Stromal cell of bone marrow (primary cell): ENCODE measurements around the gene MDM2.
"Not testable (repeated sequence)": the region's sequence is repeated elsewhere in the genome, so short reads cannot be mapped to it uniquely, and the experiment has no call there.

ENCODE experiments used
- DNase-seq: peaks from one replicate; pipeline ENCODE4 v3.0.0-alpha.2; 2012; ENCODE audit warnings: low read depth

Gene MDM2

GRCh38 chr12:68786929-68787328 is 21.0 kb upstream of the MDM2 start:
- DNase-seq, result no peak

- DNase-seq, result no peak
Measured at GRCh38 chr12:68788554-68789143, 19.3 kb upstream of the MDM2 start.

GRCh38 chr12:68789144-68789878 is 18.7 kb upstream of the MDM2 start:
- DNase-seq, result no peak

GRCh38 chr12:68790081-68790951 is 17.7 kb upstream of the MDM2 start:
- DNase-seq, result no peak

GRCh38 chr12:68790952-68791234 is 17.1 kb upstream of the MDM2 start:
- DNase-seq, result no peak

GRCh38 chr12:68791897-68792481 is 16.0 kb upstream of the MDM2 start:
- no peak for DNase-seq

GRCh38 chr12:68792952-68793351 is 15.0 kb upstream of the MDM2 start:
- no peak for DNase-seq

GRCh38 chr12:68793436-68793835 is 14.5 kb upstream of the MDM2 start:
- DNase-seq, result no peak

GRCh38 chr12:68793975-68794652 is 13.9 kb upstream of the MDM2 start:
- DNase-seq, result no peak

- peak; percentile 53 for DNase-seq
Measured at GRCh38 chr12:68794653-68795251, 13.2 kb upstream of the MDM2 start.

- no peak for DNase-seq
Measured at GRCh38 chr12:68796399-68796798, 11.6 kb upstream of the MDM2 start.

- no peak for DNase-seq
Measured at GRCh38 chr12:68798882-68799234, 9.1 kb upstream of the MDM2 start.

- DNase-seq, result no peak
Measured at GRCh38 chr12:68800294-68800693, 7.7 kb upstream of the MDM2 start.

GRCh38 chr12:68801124-68801523 is 6.9 kb upstream of the MDM2 start:
- DNase-seq, result not testable (repeated sequence)

GRCh38 chr12:68802372-68802745 is 5.6 kb upstream of the MDM2 start:
- DNase-seq, result not testable (repeated sequence)

GRCh38 chr12:68802911-68803651 is 4.9 kb upstream of the MDM2 start:
- not testable (repeated sequence) for DNase-seq

- no peak for DNase-seq
Measured at GRCh38 chr12:68803948-68804656, 3.9 kb upstream of the MDM2 start.

- DNase-seq, result no peak
Measured at GRCh38 chr12:68804657-68805591, 3.1 kb upstream of the MDM2 start.

- DNase-seq, result no peak
Measured at GRCh38 chr12:68805592-68806120, 2.3 kb upstream of the MDM2 start.
